Neural progenitor cell (in vitro differentiated cells): ENCODE results near the gene GOLGA6D.

Experiments
- EZH2 ChIP-seq: fragments of 200-600 bp; sonication (generic); IDR thresholded peaks from 2 replicates; pipeline ENCODE4 v1.6.1; 2017; ENCODE audit warnings: antibody characterized with exemption, mild to moderate bottlenecking, moderate library complexity
- TF ChIP-seq, protein P1 (sequence below): fragments of 200-600 bp; sonication (generic); IDR thresholded peaks from 2 replicates; pipeline ENCODE4 v1.5.1; 2017; ENCODE audit warnings: antibody characterized with exemption, mild to moderate bottlenecking

DNA sequence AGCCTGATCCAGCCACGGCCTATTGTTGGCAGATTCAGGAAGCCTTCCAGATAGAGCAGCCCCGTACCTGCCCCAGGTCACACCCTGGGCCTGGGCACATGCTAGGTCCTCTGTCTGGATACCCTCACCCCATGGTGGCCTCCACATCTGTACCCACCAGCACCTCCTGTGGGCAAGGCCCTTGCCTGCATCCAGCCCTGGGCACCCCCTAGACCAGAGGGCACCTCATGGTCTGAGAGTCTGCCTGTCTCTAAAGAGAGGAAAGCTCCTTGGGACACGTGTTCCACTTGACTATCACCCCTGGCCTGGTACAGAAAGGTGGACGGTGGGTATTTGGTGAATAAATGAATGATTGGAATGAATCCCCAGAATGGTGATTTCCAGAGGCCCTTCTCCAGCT, 44.4 kb downstream of the GOLGA6D start:
- TF ChIP-seq, protein P1, sequence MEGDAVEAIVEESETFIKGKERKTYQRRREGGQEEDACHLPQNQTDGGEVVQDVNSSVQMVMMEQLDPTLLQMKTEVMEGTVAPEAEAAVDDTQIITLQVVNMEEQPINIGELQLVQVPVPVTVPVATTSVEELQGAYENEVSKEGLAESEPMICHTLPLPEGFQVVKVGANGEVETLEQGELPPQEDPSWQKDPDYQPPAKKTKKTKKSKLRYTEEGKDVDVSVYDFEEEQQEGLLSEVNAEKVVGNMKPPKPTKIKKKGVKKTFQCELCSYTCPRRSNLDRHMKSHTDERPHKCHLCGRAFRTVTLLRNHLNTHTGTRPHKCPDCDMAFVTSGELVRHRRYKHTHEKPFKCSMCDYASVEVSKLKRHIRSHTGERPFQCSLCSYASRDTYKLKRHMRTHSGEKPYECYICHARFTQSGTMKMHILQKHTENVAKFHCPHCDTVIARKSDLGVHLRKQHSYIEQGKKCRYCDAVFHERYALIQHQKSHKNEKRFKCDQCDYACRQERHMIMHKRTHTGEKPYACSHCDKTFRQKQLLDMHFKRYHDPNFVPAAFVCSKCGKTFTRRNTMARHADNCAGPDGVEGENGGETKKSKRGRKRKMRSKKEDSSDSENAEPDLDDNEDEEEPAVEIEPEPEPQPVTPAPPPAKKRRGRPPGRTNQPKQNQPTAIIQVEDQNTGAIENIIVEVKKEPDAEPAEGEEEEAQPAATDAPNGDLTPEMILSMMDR: no peak
- TF ChIP-seq EZH2: no peak
